ENCODE measurements around the gene MAP3K14. TPM values are rescaled to one million over a fixed set of nuclear protein-coding genes. Genes with fewer than 3 reads are reported as not detected.

The MAP3K14 gene
- total RNA-seq, 4 donors from 2014 or later, result 3.7 to 14.7 (median 6.7) TPM

- intact Hi-C loops (cut with DNase I), result no loop called here
- peak overlapping the region; percentile 66 to 95 (median 84) for H3K27ac ChIP-seq
- WGBS, 2 donors, result 24 to 77% methylated on average over 4 to 16 of the region's 19 CpGs
- no peaks in the 10 kb centered on the region for H3K9me3 ChIP-seq
- H3K27me3 ChIP-seq, result peaks cover 0 to 2% (median 0%) of the 10 kb centered on the region in 4 donors
- H3K4me3 ChIP-seq, result peak overlapping the region in 2 of 4 donors; percentile 7 to 70
- H3K36me3 ChIP-seq, result no peaks in the 10 kb centered on the region
- TF ChIP-seq CTCF (IDR thresholded peaks at IDR 0.05) (no peak), POLR2A (IDR thresholded peaks at IDR 0.05) (peak in 1 of 4 donors; percentile 54)
- peaks cover 39 to 78% (median 45%) of the 10 kb centered on the region in 3 donors for H3K4me1 ChIP-seq
- no peak for DNase-seq
Measured at GRCh38 chr17:45228763-45229539, 87.9 kb downstream of the MAP3K14 start.

GRCh38 chr17:45227926-45228762, 88.7 kb downstream of the MAP3K14 start:
- H3K4me1 ChIP-seq, result peaks cover 39 to 86% (median 45%) of the 10 kb centered on the region in 3 donors
- no peak for TF ChIP-seq POLR2A (IDR thresholded peaks at IDR 0.05)
- no peak for TF ChIP-seq CTCF (IDR thresholded peaks at IDR 0.05)
- 68 to 77% methylated on average over 3 to 7 of the region's 17 CpGs for WGBS, 2 donors
- H3K9me3 ChIP-seq, result no peaks in the 10 kb centered on the region
- H3K27me3 ChIP-seq, result peaks cover 0 to 7% (median 0%) of the 10 kb centered on the region in 4 donors
- no peaks in the 10 kb centered on the region for H3K36me3 ChIP-seq
- H3K27ac ChIP-seq, result peak overlapping the region; percentile 66 to 95 (median 84)
- intact Hi-C loops (cut with DNase I), result no loop called here
- DNase-seq, result no peak
- H3K4me3 ChIP-seq, result peak overlapping the region in 2 of 4 donors; percentile 7 to 70

GRCh38 chr17:45227101-45227925, 89.5 kb downstream of the MAP3K14 start:
- intact Hi-C loops (cut with DNase I), result no loop called here
- Histone ChIP-seq H3K4me3 (peak overlapping the region in 3 of 4 donors; percentile 8 to 70 (median 59)), H3K36me3 (no peaks in the 10 kb centered on the region), H3K27ac (peak overlapping the region; percentile 66 to 95 (median 84)), H3K9me3 (no peaks in the 10 kb centered on the region), H3K27me3 (peaks cover 0 to 16% (median under 1%) of the 10 kb centered on the region in 4 donors), H3K4me1 (peaks cover 39 to 94% (median 45%) of the 10 kb centered on the region in 3 donors)
- WGBS, 2 donors, result 41 to 75% methylated on average over 6 to 8 of the region's 8 CpGs
- TF ChIP-seq POLR2A (IDR thresholded peaks at IDR 0.05), result no peak
- no peak for DNase-seq

- Histone ChIP-seq H3K9me3 (no peaks in the 10 kb centered on the region), H3K27ac (peak overlapping the region; percentile 66 to 95 (median 84)), H3K4me3 (peak overlapping the region in 3 of 4 donors; percentile 8 to 70 (median 59)), H3K36me3 (no peaks in the 10 kb centered on the region), H3K27me3 (peaks cover 0 to 23% (median 3%) of the 10 kb centered on the region in 4 donors), H3K4me1 (peaks cover 45 to 96% (median 46%) of the 10 kb centered on the region in 3 donors)
- TF ChIP-seq POLR2A (IDR thresholded peaks at IDR 0.05), result no peak
- no peak for DNase-seq
- WGBS, 2 donors, result 66 to 71% methylated on average over 3 of the region's 3 CpGs
- intact Hi-C loops (cut with DNase I), result no loop called here
Measured at GRCh38 chr17:45226576-45226975, 90.2 kb downstream of the MAP3K14 start.

- intact Hi-C loops (cut with DNase I), result no loop called here
- Histone ChIP-seq H3K36me3 (no peaks in the 10 kb centered on the region), H3K27ac (peak overlapping the region; percentile 66 to 95 (median 84)), H3K27me3 (peaks cover 0 to 28% (median 3%) of the 10 kb centered on the region in 4 donors), H3K4me1 (peaks cover 46 to 96% (median 47%) of the 10 kb centered on the region in 3 donors), H3K4me3 (peak overlapping the region in 2 of 4 donors; percentile 59 to 70), H3K9me3 (no peaks in the 10 kb centered on the region)
- peak in 1 of 4 donors; percentile 83 for TF ChIP-seq POLR2A (IDR thresholded peaks at IDR 0.05)
- TF ChIP-seq CTCF (IDR thresholded peaks at IDR 0.05), result no peak
- DNase-seq, result peak; percentile 80
- WGBS, 2 donors, result 44 to 52% methylated on average over 7 to 10 of the region's 11 CpGs
Measured at GRCh38 chr17:45225964-45226530, 90.8 kb downstream of the MAP3K14 start.

Data from esophagus squamous epithelium (tissue), 5 donors.